GM18870 (cell line): ENCODE data around the gene NRN1L.

Experiments
- ATAC-seq: cut with Tn5 transposase; IDR thresholded peaks from one replicate; pipeline ENCODE4 v1.9.1; 2021; ENCODE audit warnings: moderate library complexity; ENCODE audit not compliant: unreplicated experiment

The NRN1L gene

DNA sequence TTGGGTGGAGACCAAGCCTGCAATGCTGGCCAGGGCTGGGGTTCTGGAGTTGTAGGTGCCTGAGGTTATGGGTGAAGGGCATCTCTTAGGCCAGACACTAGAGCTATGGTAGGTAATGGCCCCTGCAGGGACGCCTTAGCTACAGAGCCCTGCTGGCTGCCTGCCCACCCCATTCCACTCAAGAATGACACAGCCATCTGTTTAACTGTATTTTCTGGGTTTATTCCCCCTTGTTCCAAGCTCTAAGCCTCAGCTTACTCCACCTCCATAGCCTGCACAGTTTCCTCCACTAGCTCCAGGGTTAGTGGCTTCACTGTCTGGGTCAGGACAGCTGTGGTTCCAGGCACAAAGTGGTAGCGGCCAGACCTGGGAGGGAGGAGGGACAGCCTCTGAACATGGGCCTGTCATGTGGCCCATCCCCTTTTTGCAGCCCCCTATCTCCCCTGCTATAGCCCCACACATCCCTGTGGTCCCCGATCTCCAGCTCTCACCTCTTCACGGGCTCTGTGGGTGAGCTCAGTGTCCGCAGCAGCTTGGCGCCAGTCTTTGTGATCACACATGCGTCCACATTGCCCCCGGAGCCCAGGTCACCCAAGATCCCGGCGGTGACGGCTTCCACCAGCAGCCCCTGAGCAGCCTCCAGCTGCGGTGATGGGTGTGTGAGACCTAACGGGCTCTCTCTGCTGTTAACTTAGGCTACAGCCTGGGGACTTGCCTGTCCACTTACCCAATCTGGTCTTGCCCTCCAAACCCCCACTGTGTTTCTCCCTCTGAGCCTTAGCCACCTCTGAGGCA lies 49.8 kb downstream of the NRN1L start:
- ATAC-seq = no peak

DNA sequence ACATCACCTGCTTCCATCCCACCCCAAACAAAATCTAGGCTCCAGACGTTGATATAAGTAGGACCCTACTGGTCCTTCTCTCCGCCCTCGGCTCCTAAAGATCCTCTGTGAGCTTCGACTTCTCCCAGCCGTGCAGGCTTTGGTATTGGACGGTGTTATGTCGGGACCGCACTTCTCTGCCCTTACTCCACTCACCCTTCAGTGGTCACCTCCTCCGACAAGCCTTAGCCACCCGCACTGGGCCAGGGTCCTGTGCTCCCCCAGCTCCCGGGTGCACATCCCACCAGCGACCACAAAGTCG lies 50.4 kb downstream of the NRN1L start:
- no peak for ATAC-seq

DNA sequence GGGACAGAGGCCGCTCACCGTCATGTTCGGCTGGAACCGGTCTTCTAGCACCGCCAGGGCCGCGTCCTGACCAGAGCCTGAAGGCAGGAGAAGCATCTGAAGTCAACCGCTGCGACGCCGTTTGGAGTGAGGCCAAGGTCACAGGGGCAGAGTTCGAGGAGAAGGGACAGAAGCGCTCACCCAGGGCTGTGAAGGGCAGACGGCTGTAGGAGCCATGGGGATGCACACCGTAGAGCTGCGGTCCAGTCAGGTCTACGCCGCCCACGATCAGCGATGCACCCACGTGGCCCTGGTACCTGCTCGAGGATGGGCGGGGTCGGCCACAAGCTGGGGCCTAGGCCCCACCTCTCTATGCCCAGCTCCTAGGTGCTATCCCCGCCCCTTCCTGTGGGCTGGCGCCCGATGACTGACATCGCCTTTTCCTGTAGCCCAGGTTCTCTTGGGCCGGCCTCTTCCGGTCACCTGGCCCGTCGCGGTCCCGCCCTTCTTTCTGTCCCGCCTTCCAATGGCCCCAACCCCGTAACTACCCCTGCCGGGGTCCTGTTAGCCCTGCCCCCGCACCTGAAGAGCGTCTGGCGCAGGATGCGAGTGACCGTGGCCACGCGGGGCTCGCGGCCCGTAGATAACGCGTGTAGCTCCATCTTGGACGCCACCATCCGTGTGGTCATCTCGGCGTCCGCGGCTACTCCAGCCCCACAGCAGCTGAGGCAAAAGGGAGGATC lies 50.9 kb downstream of the NRN1L start:
- ATAC-seq = peak; percentile 89
